ENCODE results near the gene FOXN3. TPM values are rescaled to one million over a fixed set of nuclear protein-coding genes. Genes with fewer than 3 reads are reported as not detected.

Gene FOXN3
- polyA plus RNA-seq, 1 donor (not counting 4 experiments of a cell fraction or from before 2014, with no cell fraction given) = 10.2 TPM

- no peak for TF ChIP-seq CTCF (optimal IDR thresholded peaks at IDR 0.05 in 1 of 3, IDR thresholded peaks at IDR 0.05 in 1 of 3, conservative IDR thresholded peaks at IDR 0.05 in 1 of 3; ENCODE audit: extremely low read depth in 1 of 3, insufficient read depth in 2 of 3, low read length in 3 of 3)
- no peak for TF ChIP-seq EZH2 (IDR thresholded peaks at IDR 0.05; ENCODE audit: low read length)
- Histone ChIP-seq H3K4me3 (ENCODE audit: control insufficient read depth in 2 of 3, extremely low read depth in 1 of 3, insufficient read depth in 2 of 3, low read depth in 1 of 3, low read length in 3 of 3) (no peak overlapping the region), H3K9me3 (ENCODE audit: control insufficient read depth, low read depth, low read length) (no peaks in the 10 kb centered on the region), H2AFZ (ENCODE audit: control insufficient read depth, low read length) (no peak overlapping the region), H3K9me1 (ENCODE audit: control insufficient read depth, extremely low read depth, insufficient read depth, low read length) (no peaks in the 10 kb centered on the region), H3K36me3 (ENCODE audit: control insufficient read depth in 2 of 2, extremely low read depth in 1 of 2, insufficient read depth in 2 of 2, low read length in 2 of 2) (no peaks in the 10 kb centered on the region), H3K4me1 (ENCODE audit: control insufficient read depth, extremely low read depth, insufficient read depth, low read length) (peaks cover 15% of the 10 kb centered on the region), H3K4me2 (ENCODE audit: control insufficient read depth, extremely low read depth, insufficient read depth, low read depth, low read length) (no peak overlapping the region), H3K27me3 (ENCODE audit: control insufficient read depth, extremely low read depth, insufficient read depth, low read length) (no peaks in the 10 kb centered on the region), H3K79me2 (ENCODE audit: control insufficient read depth, insufficient read depth, low read length) (no peaks in the 10 kb centered on the region), H3K27ac (ENCODE audit: control insufficient read depth, insufficient read depth, low read length) (no peak overlapping the region), H3K9ac (ENCODE audit: control insufficient read depth, extremely low read depth, insufficient read depth, low read length) (no peak overlapping the region), H4K20me1 (ENCODE audit: control insufficient read depth, extremely low read depth, insufficient read depth, low read length) (no peaks in the 10 kb centered on the region)
- FAIRE-seq = no peak
- dilution Hi-C loops (cut with MboI; ENCODE audit: extremely low pct_ligation_motif_present, low sequenced_read_pairs) = no loop called here
- DNase-seq (ENCODE audit: low read depth, low spot score) = no peak
Observed at GRCh38 chr14:89371585-89372511, 45.2 kb downstream of the FOXN3 start.

GRCh38 chr14:89370781-89371180 is 46.3 kb downstream of the FOXN3 start:
- Histone ChIP-seq H3K9me1 (ENCODE audit: control insufficient read depth, extremely low read depth, insufficient read depth, low read length) (no peaks in the 10 kb centered on the region), H3K27me3 (ENCODE audit: control insufficient read depth, extremely low read depth, insufficient read depth, low read length) (no peaks in the 10 kb centered on the region), H3K9ac (ENCODE audit: control insufficient read depth, extremely low read depth, insufficient read depth, low read length) (no peak overlapping the region), H3K79me2 (ENCODE audit: control insufficient read depth, insufficient read depth, low read length) (no peaks in the 10 kb centered on the region), H3K4me1 (ENCODE audit: control insufficient read depth, extremely low read depth, insufficient read depth, low read length) (peaks cover 18% of the 10 kb centered on the region), H4K20me1 (ENCODE audit: control insufficient read depth, extremely low read depth, insufficient read depth, low read length) (no peaks in the 10 kb centered on the region), H3K4me3 (ENCODE audit: control insufficient read depth in 2 of 3, extremely low read depth in 1 of 3, insufficient read depth in 2 of 3, low read depth in 1 of 3, low read length in 3 of 3) (no peak overlapping the region), H3K36me3 (ENCODE audit: control insufficient read depth in 2 of 2, extremely low read depth in 1 of 2, insufficient read depth in 2 of 2, low read length in 2 of 2) (no peaks in the 10 kb centered on the region), H3K27ac (ENCODE audit: control insufficient read depth, insufficient read depth, low read length) (no peak overlapping the region), H3K9me3 (ENCODE audit: control insufficient read depth, low read depth, low read length) (no peaks in the 10 kb centered on the region), H3K4me2 (ENCODE audit: control insufficient read depth, extremely low read depth, insufficient read depth, low read depth, low read length) (no peak overlapping the region), H2AFZ (ENCODE audit: control insufficient read depth, low read length) (no peak overlapping the region)
- no peak for DNase-seq (ENCODE audit: low read depth, low spot score)
- TF ChIP-seq EZH2 (IDR thresholded peaks at IDR 0.05; ENCODE audit: low read length) = no peak
- no peak for TF ChIP-seq CTCF (optimal IDR thresholded peaks at IDR 0.05 in 1 of 3, IDR thresholded peaks at IDR 0.05 in 1 of 3, conservative IDR thresholded peaks at IDR 0.05 in 1 of 3; ENCODE audit: extremely low read depth in 1 of 3, insufficient read depth in 2 of 3, low read length in 3 of 3)
- dilution Hi-C loops (cut with MboI; ENCODE audit: extremely low pct_ligation_motif_present, low sequenced_read_pairs) = no loop called here
- no peak for FAIRE-seq
